Ishikawa (cell line): ENCODE data around the gene HOXD13.

Source experiments
- CEBPB ChIP-seq: IDR thresholded peaks from 2 replicates; pipeline ENCODE4 v1.6.1; 2012
- CREB1 ChIP-seq: IDR thresholded peaks from 2 replicates; pipeline ENCODE4 v1.6.1; 2012; ENCODE audit warnings: low read depth
- EGR1 ChIP-seq: IDR thresholded peaks from 2 replicates; pipeline ENCODE4 v1.6.1; 2012
- EP300 ChIP-seq: IDR thresholded peaks from 2 replicates; pipeline ENCODE4 v1.6.1; 2012; ENCODE audit warnings: borderline replicate concordance
- FOXM1 ChIP-seq: IDR thresholded peaks from 2 replicates; pipeline ENCODE4 v1.6.1; 2012; ENCODE audit warnings: low read depth, borderline replicate concordance
- MAX ChIP-seq: IDR thresholded peaks from 2 replicates; pipeline ENCODE4 v1.6.1; 2012
- NFIC ChIP-seq: IDR thresholded peaks from 2 replicates; pipeline ENCODE4 v1.6.1; 2012
- RAD21 ChIP-seq: IDR thresholded peaks from 2 replicates; pipeline ENCODE4 v1.6.1; 2012; ENCODE audit warnings: low read depth
- REST ChIP-seq: IDR thresholded peaks from 2 replicates; pipeline ENCODE4 v1.6.1; 2012; ENCODE audit warnings: low read depth, mild to moderate bottlenecking
- TAF1 ChIP-seq: IDR thresholded peaks from 2 replicates; pipeline ENCODE4 v1.6.1; 2012; ENCODE audit warnings: low read depth, mild to moderate bottlenecking
- TCF12 ChIP-seq: IDR thresholded peaks from 2 replicates; pipeline ENCODE4 v1.6.1; 2012; ENCODE audit warnings: low read depth
- TEAD4 ChIP-seq: IDR thresholded peaks from 2 replicates; pipeline ENCODE4 v1.6.1; 2012
- USF1 ChIP-seq: IDR thresholded peaks from 2 replicates; pipeline ENCODE4 v1.6.1; 2012
- YY1 ChIP-seq: IDR thresholded peaks from 2 replicates; pipeline ENCODE4 v1.6.1; 2012; ENCODE audit warnings: low read depth
- ZBTB7A ChIP-seq: IDR thresholded peaks from 2 replicates; pipeline ENCODE4 v1.6.1; 2012; ENCODE audit warnings: low read depth

HOXD13 gene

GRCh38 chr2:176102309-176102866 lies 9.9 kb downstream of the HOXD13 start:
- TF ChIP-seq FOXM1, result no peak

GRCh38 chr2:176103194-176103593 lies 10.7 kb downstream of the HOXD13 start:
- TF ChIP-seq CREB1 (no peak), FOXM1 (no peak), NFIC (no peak), EP300 (no peak), TEAD4 (no peak), EGR1 (no peak), RAD21 (no peak), TAF1 (no peak), CEBPB (no peak), YY1 (no peak), REST (no peak), ZBTB7A (no peak), USF1 (no peak), TCF12 (no peak), MAX (no peak)

- TF ChIP-seq YY1 (no peak), NFIC (no peak), MAX (no peak), TAF1 (no peak), CREB1 (no peak), REST (no peak), TEAD4 (no peak), USF1 (no peak), TCF12 (no peak), ZBTB7A (no peak), RAD21 (no peak), FOXM1 (no peak), EP300 (no peak), CEBPB (no peak)
These were observed 11.3 kb downstream of the HOXD13 start for GRCh38 chr2:176103742-176104315.

- TF ChIP-seq NFIC, result no peak
- TF ChIP-seq CREB1, result no peak
- TF ChIP-seq YY1, result no peak
- no peak for TF ChIP-seq MAX
- no peak for TF ChIP-seq TEAD4
- TF ChIP-seq ZBTB7A, result no peak
- no peak for TF ChIP-seq CEBPB
- no peak for TF ChIP-seq REST
- TF ChIP-seq TAF1, result no peak
- TF ChIP-seq RAD21, result no peak
- no peak for TF ChIP-seq EP300
These were observed 12.0 kb downstream of the HOXD13 start for GRCh38 chr2:176104316-176105077.
